ENCODE data around the gene CYFIP1. TPM values are rescaled to one million over a fixed set of nuclear protein-coding genes. Genes with fewer than 3 reads are reported as not detected.

The CYFIP1 gene
- total RNA-seq, 1 experiment from 2014 or later = 80.3 TPM

DNA sequence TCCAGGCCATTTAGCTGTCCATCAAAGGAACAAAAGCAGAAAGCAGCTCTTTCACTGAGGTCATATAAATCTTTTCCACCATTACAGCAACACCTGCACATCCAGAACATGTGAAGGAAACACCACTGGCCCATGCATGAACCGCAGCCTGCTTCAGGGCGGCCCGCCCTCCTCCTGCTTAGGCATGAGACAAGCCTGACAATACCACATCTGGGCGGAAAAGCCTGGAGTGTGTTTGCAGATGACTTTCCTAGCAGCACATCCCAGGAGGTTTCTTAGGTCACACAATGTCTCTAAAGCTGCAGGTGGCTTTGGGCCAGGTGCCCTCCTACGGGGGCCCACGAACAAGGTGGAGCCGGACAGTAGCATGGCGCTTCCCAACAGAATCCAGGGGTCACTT, 19.6 kb downstream of the CYFIP1 start:
- CTCF ChIA-PET = no interaction called here
- BruUV-seq (replicated peaks) = no TSS peak
- no peaks in the 10 kb centered on the region for H3K9me2 ChIP-seq (replicated peaks; ENCODE audit: low read length)
- no peak overlapping the region for H2AFZ ChIP-seq (ENCODE audit: low read length)
- no peak for ATAC-seq
- H3K4me2 ChIP-seq (ENCODE audit: low read length) = no peak overlapping the region
- no peaks in the 10 kb centered on the region for H3K27me3 ChIP-seq (ENCODE audit: low read length)
- POLR2A ChIA-PET (ENCODE audit: unreplicated experiment) = no interaction called here
- DNase-seq = no peak
- peaks cover 15% of the 10 kb centered on the region for H4K20me1 ChIP-seq (ENCODE audit: low read length)
- no peaks in the 10 kb centered on the region for H3K36me3 ChIP-seq (ENCODE audit: low read depth, low read length)
- intact Hi-C loops (cut with micrococcal nuclease) = no loop called here
- no peaks in the 10 kb centered on the region for H3K4me1 ChIP-seq (ENCODE audit: insufficient read depth, low read length)
- TF ChIP-seq EZH2 (IDR thresholded peaks at IDR 0.05; ENCODE audit: low read length, unreplicated experiment) (no peak), EZH2phosphoT487 (IDR thresholded peaks at IDR 0.05; ENCODE audit: borderline replicate concordance, low read length) (no peak)
- TF ChIP-seq, protein P1, sequence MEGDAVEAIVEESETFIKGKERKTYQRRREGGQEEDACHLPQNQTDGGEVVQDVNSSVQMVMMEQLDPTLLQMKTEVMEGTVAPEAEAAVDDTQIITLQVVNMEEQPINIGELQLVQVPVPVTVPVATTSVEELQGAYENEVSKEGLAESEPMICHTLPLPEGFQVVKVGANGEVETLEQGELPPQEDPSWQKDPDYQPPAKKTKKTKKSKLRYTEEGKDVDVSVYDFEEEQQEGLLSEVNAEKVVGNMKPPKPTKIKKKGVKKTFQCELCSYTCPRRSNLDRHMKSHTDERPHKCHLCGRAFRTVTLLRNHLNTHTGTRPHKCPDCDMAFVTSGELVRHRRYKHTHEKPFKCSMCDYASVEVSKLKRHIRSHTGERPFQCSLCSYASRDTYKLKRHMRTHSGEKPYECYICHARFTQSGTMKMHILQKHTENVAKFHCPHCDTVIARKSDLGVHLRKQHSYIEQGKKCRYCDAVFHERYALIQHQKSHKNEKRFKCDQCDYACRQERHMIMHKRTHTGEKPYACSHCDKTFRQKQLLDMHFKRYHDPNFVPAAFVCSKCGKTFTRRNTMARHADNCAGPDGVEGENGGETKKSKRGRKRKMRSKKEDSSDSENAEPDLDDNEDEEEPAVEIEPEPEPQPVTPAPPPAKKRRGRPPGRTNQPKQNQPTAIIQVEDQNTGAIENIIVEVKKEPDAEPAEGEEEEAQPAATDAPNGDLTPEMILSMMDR (conservative IDR thresholded peaks at IDR 0.05; ENCODE audit: low read depth, low read length) = no peak
- no peak overlapping the region for H3K9ac ChIP-seq (ENCODE audit: low read length)
- no peaks in the 10 kb centered on the region for H3K9me3 ChIP-seq (ENCODE audit: low read length)
- H3K79me2 ChIP-seq (ENCODE audit: low read length) = peaks cover 95% of the 10 kb centered on the region
- H3F3A ChIP-seq (ENCODE audit: low read length, unreplicated experiment) = no peaks in the 10 kb centered on the region
- H3K4me3 ChIP-seq (ENCODE audit: low read length) = no peak overlapping the region
- H3K27ac ChIP-seq (ENCODE audit: low read length) = no peak overlapping the region

DNA sequence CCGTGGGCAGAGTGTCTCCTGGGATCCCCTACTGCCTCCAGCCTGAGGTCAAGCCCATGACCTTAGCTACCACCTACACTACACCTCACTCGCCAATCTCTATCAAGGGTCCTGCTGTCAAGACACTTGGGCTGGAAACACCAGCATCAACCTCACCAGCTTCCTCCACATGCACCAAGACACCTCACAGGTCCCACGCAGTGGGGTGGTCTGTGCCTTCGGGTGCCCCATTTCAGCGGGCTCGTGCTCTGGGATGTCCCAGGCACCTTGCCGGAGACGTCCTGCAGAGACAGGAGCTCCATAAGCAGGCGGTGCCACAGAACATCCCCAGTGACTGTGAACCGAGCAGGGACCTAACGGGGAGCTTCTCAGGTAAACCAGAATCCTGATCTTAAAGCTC, 20.0 kb downstream of the CYFIP1 start:
- H3K4me1 ChIP-seq (ENCODE audit: insufficient read depth, low read length) = no peaks in the 10 kb centered on the region
- no peak for TF ChIP-seq EZH2phosphoT487 (IDR thresholded peaks at IDR 0.05; ENCODE audit: borderline replicate concordance, low read length)
- TF ChIP-seq, protein P1 (conservative IDR thresholded peaks at IDR 0.05; ENCODE audit: low read depth, low read length) = no peak
- no peak for TF ChIP-seq EZH2 (IDR thresholded peaks at IDR 0.05; ENCODE audit: low read length, unreplicated experiment)
- no TSS peak for BruUV-seq (replicated peaks)
- no peak for ATAC-seq
- no peaks in the 10 kb centered on the region for H3K9me2 ChIP-seq (replicated peaks; ENCODE audit: low read length)
- CTCF ChIA-PET = no interaction called here
- H3K9me3 ChIP-seq (ENCODE audit: low read length) = no peaks in the 10 kb centered on the region
- DNase-seq = no peak
- H3K79me2 ChIP-seq (ENCODE audit: low read length) = peaks cover 95% of the 10 kb centered on the region
- no peak overlapping the region for H3K27ac ChIP-seq (ENCODE audit: low read length)
- H3F3A ChIP-seq (ENCODE audit: low read length, unreplicated experiment) = no peaks in the 10 kb centered on the region
- H4K20me1 ChIP-seq (ENCODE audit: low read length) = peaks cover 15% of the 10 kb centered on the region
- intact Hi-C loops (cut with micrococcal nuclease) = no loop called here
- no peaks in the 10 kb centered on the region for H3K27me3 ChIP-seq (ENCODE audit: low read length)
- POLR2A ChIA-PET (ENCODE audit: unreplicated experiment) = no interaction called here
- no peak overlapping the region for H3K4me2 ChIP-seq (ENCODE audit: low read length)
- H3K4me3 ChIP-seq (ENCODE audit: low read length) = no peak overlapping the region
- H3K9ac ChIP-seq (ENCODE audit: low read length) = no peak overlapping the region
- H3K36me3 ChIP-seq (ENCODE audit: low read depth, low read length) = no peaks in the 10 kb centered on the region
- no peak overlapping the region for H2AFZ ChIP-seq (ENCODE audit: low read length)

DNA sequence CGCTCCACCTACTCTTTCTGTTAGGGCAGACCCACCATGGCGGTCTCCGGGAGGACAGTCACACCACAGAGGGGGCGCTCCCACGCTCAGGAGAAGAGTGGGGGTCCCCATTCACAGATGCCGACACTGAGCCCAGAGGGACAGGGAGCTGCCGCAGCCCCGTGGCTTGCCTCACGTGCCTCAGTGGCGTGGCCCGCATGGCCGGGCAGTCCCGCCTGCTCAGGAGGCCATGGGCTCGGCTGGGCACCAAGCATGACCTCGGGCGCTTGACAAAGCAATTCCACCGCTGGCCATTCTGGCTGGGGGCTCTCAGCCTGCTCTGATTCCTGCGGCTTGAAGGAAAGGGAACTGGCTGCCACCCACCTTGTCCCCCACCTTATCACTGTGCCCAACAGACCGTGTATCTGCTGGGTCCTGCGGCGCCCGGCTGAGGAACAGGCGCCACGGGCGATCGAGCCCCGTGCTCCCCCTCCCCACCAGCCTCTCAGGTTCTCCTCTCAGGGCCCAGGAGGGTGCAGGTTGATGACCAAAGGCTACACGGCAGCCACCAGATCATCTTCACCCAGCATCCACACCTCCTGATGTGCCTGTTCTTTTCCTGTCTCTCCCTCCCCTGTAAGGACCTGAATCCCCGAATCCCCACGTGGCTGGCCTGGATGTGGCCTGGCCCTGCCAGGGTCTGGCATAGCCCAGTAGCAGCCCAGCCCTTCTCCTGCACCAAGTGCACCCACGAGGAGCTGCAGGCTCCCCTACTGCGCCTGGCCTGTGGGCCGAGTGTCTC, 20.7 kb downstream of the CYFIP1 start:
- Histone ChIP-seq H2AFZ (ENCODE audit: low read length) (no peak overlapping the region), H3K9me2 (replicated peaks; ENCODE audit: low read length) (no peaks in the 10 kb centered on the region), H3K79me2 (ENCODE audit: low read length) (peaks cover 95% of the 10 kb centered on the region), H3K36me3 (ENCODE audit: low read depth, low read length) (no peaks in the 10 kb centered on the region), H3K9ac (ENCODE audit: low read length) (no peak overlapping the region), H4K20me1 (ENCODE audit: low read length) (peaks cover 12% of the 10 kb centered on the region), H3K4me2 (ENCODE audit: low read length) (no peak overlapping the region), H3K4me1 (ENCODE audit: insufficient read depth, low read length) (no peaks in the 10 kb centered on the region), H3F3A (ENCODE audit: low read length, unreplicated experiment) (no peaks in the 10 kb centered on the region), H3K9me3 (ENCODE audit: low read length) (no peaks in the 10 kb centered on the region), H3K4me3 (ENCODE audit: low read length) (no peak overlapping the region), H3K27ac (ENCODE audit: low read length) (no peak overlapping the region), H3K27me3 (ENCODE audit: low read length) (no peaks in the 10 kb centered on the region)
- BruUV-seq (replicated peaks) = no TSS peak
- ChIA-PET CTCF (no interaction called here), POLR2A (ENCODE audit: unreplicated experiment) (no interaction called here)
- DNase-seq (no peak), ATAC-seq (no peak)
- intact Hi-C loops (cut with micrococcal nuclease) = no loop called here
- TF ChIP-seq EZH2 (IDR thresholded peaks at IDR 0.05; ENCODE audit: low read length, unreplicated experiment) (no peak), EZH2phosphoT487 (IDR thresholded peaks at IDR 0.05; ENCODE audit: borderline replicate concordance, low read length) (no peak)
- TF ChIP-seq, protein P1 (conservative IDR thresholded peaks at IDR 0.05; ENCODE audit: low read depth, low read length) = no peak

All from PC-3 (cell line).